ENCODE data around the gene IL3. TPM values are rescaled to one million over a fixed set of nuclear protein-coding genes. Genes with fewer than 3 reads are reported as not detected.

The IL3 gene
- total RNA-seq, 1 experiment from 2014 or later = not detected

- TF ChIP-seq E2F4 (CRISPR knock-in tag; IDR thresholded peaks at IDR 0.05; ENCODE audit: borderline replicate concordance, low read depth) (no peak), ZNF219 (CRISPR knock-in tag; IDR thresholded peaks at IDR 0.05; ENCODE audit: borderline replicate concordance) (0 out of 2 replicates have a peak, but pooled peaks have one; percentile 68), OVOL2 (CRISPR knock-in tag; IDR thresholded peaks at IDR 0.05; ENCODE audit: borderline replicate concordance) (no peak), ZNF425 (CRISPR knock-in tag; conservative IDR thresholded peaks at IDR 0.05) (no peak), GRHL2 (CRISPR knock-in tag; IDR thresholded peaks at IDR 0.05; ENCODE audit: insufficient replicate concordance, severe bottlenecking) (no peak), ESRRA (CRISPR knock-in tag; IDR thresholded peaks at IDR 0.05; ENCODE audit: borderline replicate concordance) (no peak), PRDM15 (CRISPR knock-in tag; IDR thresholded peaks at IDR 0.05) (no peak), GABPB1 (CRISPR knock-in tag; IDR thresholded peaks at IDR 0.05) (no peak), ATF1 (CRISPR knock-in tag; IDR thresholded peaks at IDR 0.05) (no peak), USF2 (CRISPR knock-in tag; IDR thresholded peaks at IDR 0.05) (no peak), ELF4 (CRISPR knock-in tag; IDR thresholded peaks at IDR 0.05; ENCODE audit: low read depth) (no peak), ATF2 (CRISPR knock-in tag; IDR thresholded peaks at IDR 0.05; ENCODE audit: borderline replicate concordance, low read depth) (peak; percentile 71; the same call in 1 of the 2 replicates), ATF3 (CRISPR knock-in tag; conservative IDR thresholded peaks at IDR 0.05) (no peak), STAT6 (CRISPR knock-in tag; conservative IDR thresholded peaks at IDR 0.05; ENCODE audit: low read depth) (no peak), IRF1 (CRISPR knock-in tag; IDR thresholded peaks at IDR 0.05) (0 out of 2 replicates have a peak, but pooled peaks have one; percentile 55), ZSCAN18 (CRISPR knock-in tag; IDR thresholded peaks at IDR 0.05) (no peak), PREB (CRISPR knock-in tag; IDR thresholded peaks at IDR 0.05; ENCODE audit: borderline replicate concordance) (peak; percentile 84; the same call in 1 of the 2 replicates), GTF2I (CRISPR knock-in tag; conservative IDR thresholded peaks at IDR 0.05) (no peak), SP1 (CRISPR knock-in tag; conservative IDR thresholded peaks at IDR 0.05) (no peak), TCF7 (CRISPR knock-in tag; IDR thresholded peaks at IDR 0.05; ENCODE audit: low read depth) (no peak), NFYB (CRISPR knock-in tag; conservative IDR thresholded peaks at IDR 0.05; ENCODE audit: low read depth) (no peak; the same call in 1 of the 2 replicates)
Measured at GRCh38 chr5:132012371-132013005, 48.0 kb upstream of the IL3 start (continued).

Data from WTC11 (cell line).